Fibroblast of lung (primary cell): ENCODE data around the gene NAXE.

Experiments
- EZH2 ChIP-seq: IDR thresholded peaks from 2 replicates; pipeline ENCODE4 v1.5.1; 2012; ENCODE audit warnings: low read length, control low read depth, mild to moderate bottlenecking; ENCODE audit errors: missing control alignments
- TF ChIP-seq, protein P1 (sequence below), 2 donors: IDR thresholded peaks in 1 of 2; conservative IDR thresholded peaks in 1 of 2; 1 replicate in 1 of 2; 2 replicates in 1 of 2; pipeline ENCODE4 v1.5.1; 2011 to 2012; ENCODE audit warnings: low read length in 2 of 2, control low read depth in 1 of 2, inconsistent platforms in 1 of 2, low read depth in 1 of 2, mild to moderate bottlenecking in 1 of 2

- TF ChIP-seq EZH2: no peak
- TF ChIP-seq, protein P1, sequence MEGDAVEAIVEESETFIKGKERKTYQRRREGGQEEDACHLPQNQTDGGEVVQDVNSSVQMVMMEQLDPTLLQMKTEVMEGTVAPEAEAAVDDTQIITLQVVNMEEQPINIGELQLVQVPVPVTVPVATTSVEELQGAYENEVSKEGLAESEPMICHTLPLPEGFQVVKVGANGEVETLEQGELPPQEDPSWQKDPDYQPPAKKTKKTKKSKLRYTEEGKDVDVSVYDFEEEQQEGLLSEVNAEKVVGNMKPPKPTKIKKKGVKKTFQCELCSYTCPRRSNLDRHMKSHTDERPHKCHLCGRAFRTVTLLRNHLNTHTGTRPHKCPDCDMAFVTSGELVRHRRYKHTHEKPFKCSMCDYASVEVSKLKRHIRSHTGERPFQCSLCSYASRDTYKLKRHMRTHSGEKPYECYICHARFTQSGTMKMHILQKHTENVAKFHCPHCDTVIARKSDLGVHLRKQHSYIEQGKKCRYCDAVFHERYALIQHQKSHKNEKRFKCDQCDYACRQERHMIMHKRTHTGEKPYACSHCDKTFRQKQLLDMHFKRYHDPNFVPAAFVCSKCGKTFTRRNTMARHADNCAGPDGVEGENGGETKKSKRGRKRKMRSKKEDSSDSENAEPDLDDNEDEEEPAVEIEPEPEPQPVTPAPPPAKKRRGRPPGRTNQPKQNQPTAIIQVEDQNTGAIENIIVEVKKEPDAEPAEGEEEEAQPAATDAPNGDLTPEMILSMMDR (conservative IDR thresholded peaks at IDR 0.05 in 1 of 2, IDR thresholded peaks at IDR 0.05 in 1 of 2; ENCODE audit: low read depth in 1 of 2, low read length in 2 of 2): peak; percentile 32 to 47
Measured at GRCh38 chr1:156608981-156609380, 17.4 kb downstream of the NAXE start.
